Neuronal stem cell (in vitro differentiated cells): Measurements from ENCODE around the gene ASPDH.

ENCODE experiments used
- DNase-seq: peaks from one replicate; pipeline ENCODE4 v3.0.0-alpha.2; 2013; ENCODE audit warnings: low spot score
- H2AFZ ChIP-seq: one replicate; pipeline ENCODE4 v1.6.1; 2013; ENCODE audit warnings: mild to moderate bottlenecking, low read length, inconsistent platforms
- H2AK5ac ChIP-seq: 2 replicates; pipeline ENCODE4 v1.6.1; 2013; ENCODE audit warnings: low read depth, mild to moderate bottlenecking, inconsistent platforms, low read length, moderate library complexity, mixed read lengths
- H2BK120ac ChIP-seq: 2 replicates; pipeline ENCODE4 v1.6.1; 2013; ENCODE audit warnings: low read depth, mild to moderate bottlenecking, inconsistent platforms, low read length, moderate library complexity, mixed read lengths
- H2BK12ac ChIP-seq: one replicate; pipeline ENCODE4 v1.6.1; 2013; ENCODE audit warnings: low read length, inconsistent platforms
- H2BK15ac ChIP-seq: 2 replicates; pipeline ENCODE4 v1.6.1; 2013; ENCODE audit warnings: mild to moderate bottlenecking, low read length, inconsistent platforms, mixed read lengths
- H2BK5ac ChIP-seq: one replicate; pipeline ENCODE4 v1.6.1; 2013; ENCODE audit warnings: inconsistent platforms, mild to moderate bottlenecking, low read length, moderate library complexity
- H3K14ac ChIP-seq: one replicate; pipeline ENCODE4 v1.6.1; 2013; ENCODE audit warnings: low read length, inconsistent platforms
- H3K18ac ChIP-seq: 2 replicates; pipeline ENCODE4 v1.6.1; 2013; ENCODE audit warnings: low read length, inconsistent platforms
- H3K23ac ChIP-seq: 2 replicates; pipeline ENCODE4 v1.6.1; 2013; ENCODE audit warnings: low read depth, mild to moderate bottlenecking, mixed read lengths, low read length, inconsistent platforms; ENCODE audit not compliant: poor library complexity
- H3K27ac ChIP-seq: replicated peaks from 3 replicates; pipeline ENCODE4 v1.5.1; 2013; ENCODE audit warnings: low read length, inconsistent platforms
- H3K27me3 ChIP-seq, 3 experiments: 2 replicates each; pipeline ENCODE4 v1.6.1; 2013; ENCODE audit warnings: low read length in 3 of 3, mild to moderate bottlenecking in 2 of 3, inconsistent platforms in 1 of 3, low read depth in 1 of 3, mixed read lengths in 1 of 3, moderate library complexity in 1 of 3; ENCODE audit not compliant: control insufficient read depth in 3 of 3, insufficient read depth in 3 of 3
- H3K36me3 ChIP-seq, 2 donors: replicated peaks in 1 of 2; 2 replicates each; pipeline ENCODE4 v1.6.1; 2013; ENCODE audit warnings: low read length in 2 of 2; ENCODE audit not compliant: control insufficient read depth in 2 of 2, insufficient read depth in 2 of 2
- H3K4ac ChIP-seq: 2 replicates; pipeline ENCODE4 v1.6.1; 2013; ENCODE audit warnings: inconsistent platforms, mild to moderate bottlenecking, low read length, moderate library complexity
- H3K4me1 ChIP-seq, 2 donors: 1 replicate in 1 of 2; 2 replicates in 1 of 2; pipeline ENCODE4 v1.6.1; 2013; ENCODE audit warnings: low read length in 2 of 2, low read depth in 1 of 2; ENCODE audit not compliant: control insufficient read depth in 2 of 2, insufficient read depth in 1 of 2
- H3K4me2 ChIP-seq: one replicate; pipeline ENCODE4 v1.6.1; 2013; ENCODE audit warnings: mild to moderate bottlenecking, low read length, inconsistent platforms; ENCODE audit not compliant: insufficient read depth, poor library complexity, severe bottlenecking
- H3K4me3 ChIP-seq, 2 donors: 2 replicates each; pipeline ENCODE4 v1.5.1; 2013; ENCODE audit warnings: low read length in 2 of 2, mild to moderate bottlenecking in 2 of 2, inconsistent platforms in 1 of 2, moderate library complexity in 1 of 2
- H3K79me1 ChIP-seq: one replicate; pipeline ENCODE4 v1.6.1; 2013; ENCODE audit warnings: low read depth, mild to moderate bottlenecking, inconsistent platforms, low read length, moderate library complexity
- H3K9ac ChIP-seq: one replicate; pipeline ENCODE4 v1.6.1; 2013; ENCODE audit warnings: mild to moderate bottlenecking, low read depth, low read length, inconsistent platforms; ENCODE audit not compliant: poor library complexity
- H3K9me3 ChIP-seq, 2 donors: replicated peaks in 1 of 2; 2 replicates each; pipeline versions ENCODE3 to v1.6.1; 2013; ENCODE audit warnings: low read length in 2 of 2, mild to moderate bottlenecking in 2 of 2, inconsistent platforms in 1 of 2, low read depth in 1 of 2, mixed read lengths in 1 of 2, moderate library complexity in 1 of 2; ENCODE audit not compliant: control insufficient read depth in 2 of 2, insufficient read depth in 1 of 2
- H4K8ac ChIP-seq: one replicate; pipeline ENCODE4 v1.6.1; 2013; ENCODE audit warnings: low read depth, mild to moderate bottlenecking, inconsistent platforms, low read length, moderate library complexity
- H4K91ac ChIP-seq: one replicate; pipeline ENCODE4 v1.6.1; 2013; ENCODE audit warnings: low read length, low read depth, mild to moderate bottlenecking, inconsistent platforms; ENCODE audit not compliant: poor library complexity
- WGBS, 2 donors: extraction: QIAGEN DNeasy Blood & Tissue Kit; methylation state at CpG; one replicate each; pipeline ENCODE4 v1.1.7; 2013; ENCODE audit warnings: missing lambda C conversion rate in 2 of 2, mixed read lengths in 1 of 2; ENCODE audit not compliant: insufficient read length in 2 of 2, insufficient replicate concordance in 1 of 2; ENCODE audit errors: extremely low coverage in 2 of 2; 5-methylcytosine and 5-hydroxymethylcytosine counted together

ASPDH gene

GRCh38 chr19:50497022-50497405, 16.7 kb downstream of the ASPDH start:
- H3K4me3 ChIP-seq = no peak overlapping the region
- H4K8ac ChIP-seq = no peak overlapping the region
- peak overlapping the region; percentile 33 for H3K18ac ChIP-seq
- H3K9ac ChIP-seq = no peak overlapping the region
- H2BK15ac ChIP-seq = no peak overlapping the region
- H3K4ac ChIP-seq = no peak overlapping the region
- H2AFZ ChIP-seq = peak overlapping the region; percentile 92
- H2BK5ac ChIP-seq = no peak overlapping the region
- H3K4me2 ChIP-seq = no peak overlapping the region
- peaks cover 18 to 32% of the 10 kb centered on the region in 2 donors for H3K4me1 ChIP-seq
- H3K36me3 ChIP-seq = no peaks in the 10 kb centered on the region
- peak overlapping the region; percentile 75 for H2BK12ac ChIP-seq
- H3K14ac ChIP-seq = no peak overlapping the region
- peaks cover 0 to 57% (median under 1%) of the 10 kb centered on the region in 3 experiments for H3K27me3 ChIP-seq
- H3K27ac ChIP-seq = no peak overlapping the region
- H2AK5ac ChIP-seq = peak overlapping the region; percentile 94
- no peak for DNase-seq
- H4K91ac ChIP-seq = peak overlapping the region; percentile 59
- no CpG with 5 or more reads among the region's 8 CpGs for WGBS, 2 donors
- peaks cover 3% of the 10 kb centered on the region for H3K79me1 ChIP-seq
- no peaks in the 10 kb centered on the region for H3K9me3 ChIP-seq
- no peak overlapping the region for H2BK120ac ChIP-seq
- no peak overlapping the region for H3K23ac ChIP-seq

GRCh38 chr19:50496189-50497021, 17.3 kb downstream of the ASPDH start:
- no peak overlapping the region for H3K27ac ChIP-seq
- H3K4ac ChIP-seq = no peak overlapping the region
- no peak overlapping the region for H3K14ac ChIP-seq
- no peak overlapping the region for H3K23ac ChIP-seq
- H3K9me3 ChIP-seq = no peaks in the 10 kb centered on the region
- WGBS, 2 donors = no CpG with 5 or more reads among the region's 30 CpGs
- H3K4me3 ChIP-seq = no peak overlapping the region
- no peak overlapping the region for H2BK15ac ChIP-seq
- peak overlapping the region; percentile 82 for H2BK12ac ChIP-seq
- H3K18ac ChIP-seq = peak overlapping the region; percentile 85
- no peak overlapping the region for H4K8ac ChIP-seq
- H3K9ac ChIP-seq = peak overlapping the region; percentile 63
- DNase-seq = no peak
- H4K91ac ChIP-seq = no peak overlapping the region
- no peak overlapping the region for H2BK5ac ChIP-seq
- no peak overlapping the region for H2BK120ac ChIP-seq
- H3K4me2 ChIP-seq = no peak overlapping the region
- H2AK5ac ChIP-seq = peak overlapping the region; percentile 94
- H3K36me3 ChIP-seq = no peaks in the 10 kb centered on the region
- H2AFZ ChIP-seq = peak overlapping the region; percentile 92
- peaks cover 0 to 63% (median 6%) of the 10 kb centered on the region in 3 experiments for H3K27me3 ChIP-seq
- H3K4me1 ChIP-seq = peaks cover 21 to 31% of the 10 kb centered on the region in 2 donors
- peaks cover 3% of the 10 kb centered on the region for H3K79me1 ChIP-seq

DNA sequence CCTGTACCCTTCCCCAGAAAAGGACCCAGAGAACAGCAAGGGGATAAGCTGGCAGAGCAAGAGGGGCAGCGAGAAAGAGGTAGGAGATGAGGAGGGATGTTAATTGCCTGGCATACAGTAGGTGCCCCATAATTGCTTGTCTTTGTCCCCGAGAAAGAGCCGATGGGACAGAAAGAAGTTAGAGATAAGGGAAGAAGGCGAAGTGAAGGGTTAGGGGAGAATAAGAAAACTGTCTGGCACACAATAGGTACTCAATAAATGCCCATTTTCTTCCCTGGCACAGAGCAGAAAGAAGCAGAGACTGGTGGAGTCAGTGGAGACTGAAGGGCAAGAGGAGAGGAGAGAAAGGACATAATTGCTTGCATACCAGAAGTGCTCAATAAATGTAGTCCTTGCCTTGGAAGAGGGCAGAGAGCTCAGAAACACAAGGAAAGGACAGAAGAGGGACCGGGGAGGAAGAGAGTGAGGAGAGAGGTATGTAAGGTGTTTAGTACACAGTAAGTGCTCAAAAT, 18.6 kb downstream of the ASPDH start:
- no peak overlapping the region for H3K4me2 ChIP-seq
- H2BK15ac ChIP-seq = no peak overlapping the region
- H3K23ac ChIP-seq = no peak overlapping the region
- H2BK5ac ChIP-seq = no peak overlapping the region
- no peak overlapping the region for H2BK120ac ChIP-seq
- H3K4ac ChIP-seq = no peak overlapping the region
- H4K8ac ChIP-seq = no peak overlapping the region
- WGBS, 2 donors = no CpG with 5 or more reads among the region's 5 CpGs
- H3K4me3 ChIP-seq = no peak overlapping the region
- no peak for DNase-seq
- no peak overlapping the region for H2BK12ac ChIP-seq
- no peak overlapping the region for H2AFZ ChIP-seq
- H3K79me1 ChIP-seq = no peaks in the 10 kb centered on the region
- peaks cover 22 to 27% of the 10 kb centered on the region in 2 donors for H3K4me1 ChIP-seq
- H4K91ac ChIP-seq = no peak overlapping the region
- H3K18ac ChIP-seq = no peak overlapping the region
- H3K14ac ChIP-seq = no peak overlapping the region
- peak overlapping the region; percentile 3 for H2AK5ac ChIP-seq
- H3K27ac ChIP-seq = no peak overlapping the region
- H3K27me3 ChIP-seq = peaks cover 0 to 69% (median 6%) of the 10 kb centered on the region in 3 experiments
- no peaks in the 10 kb centered on the region for H3K36me3 ChIP-seq
- no peak overlapping the region for H3K9ac ChIP-seq
- peaks cover 2 to 7% of the 10 kb centered on the region in 2 donors for H3K9me3 ChIP-seq
